GM19324 (cell line): Measurements from ENCODE around the gene CCDC188.

Source experiments
- ATAC-seq: cut with Tn5 transposase; IDR thresholded peaks from one replicate; pipeline ENCODE4 v1.9.1; 2021; ENCODE audit warnings: mild to moderate bottlenecking, moderate library complexity; ENCODE audit not compliant: unreplicated experiment, low FRiP score

CCDC188 gene

DNA sequence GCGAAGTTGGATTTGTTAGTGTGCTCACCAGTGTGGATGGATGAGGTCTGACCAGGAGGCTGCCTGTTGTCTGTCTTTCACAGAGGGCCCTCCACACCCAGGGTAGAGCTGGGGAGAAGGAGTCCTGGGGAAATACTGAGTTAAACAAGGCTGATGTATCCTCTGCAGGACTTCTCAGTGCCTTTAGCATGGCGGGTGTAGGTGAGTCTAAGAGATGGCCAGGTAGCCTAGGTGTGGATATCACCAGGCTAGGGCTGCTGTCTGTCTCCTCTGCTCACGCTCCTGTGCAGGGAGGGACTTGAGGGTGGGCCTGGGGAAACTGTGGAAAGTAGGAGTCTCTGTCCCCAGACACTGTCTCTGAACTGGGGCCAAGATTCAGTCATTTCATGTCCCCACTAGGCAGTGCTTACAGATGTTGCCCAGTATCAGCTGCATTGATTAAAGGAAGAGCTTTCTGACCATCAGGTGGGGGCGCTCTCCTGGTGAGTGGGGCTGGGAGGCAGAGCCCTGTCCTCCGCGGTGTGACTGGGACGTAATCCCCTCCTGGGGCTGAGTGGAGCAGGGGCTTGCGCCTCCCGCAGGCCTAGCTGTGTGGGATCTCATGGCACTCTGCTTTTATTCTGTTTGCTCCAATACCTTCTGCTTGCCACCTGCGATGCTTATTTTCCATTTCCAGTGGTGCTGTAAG is 35.5 kb upstream of the CCDC188 start:
- ATAC-seq: no peak

DNA sequence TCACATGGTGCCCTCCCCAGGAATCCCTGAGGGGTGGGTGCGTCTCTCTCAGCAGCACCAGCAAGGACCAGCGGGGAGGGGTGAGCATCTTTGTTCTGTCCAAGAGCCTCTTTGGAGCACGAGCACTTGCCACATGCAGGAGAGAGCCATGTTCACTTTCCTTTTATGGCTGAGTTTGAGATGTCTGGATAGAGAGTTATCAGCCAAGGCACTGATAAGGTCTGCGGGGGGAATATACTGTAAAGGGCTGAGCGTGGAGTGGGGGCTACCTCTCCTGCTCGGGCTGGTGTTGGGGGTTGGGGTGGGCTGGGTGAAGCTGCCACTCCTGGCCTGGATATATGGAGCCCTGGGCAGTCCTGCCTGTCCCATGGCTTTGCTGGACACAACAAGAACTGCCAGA is 34.9 kb upstream of the CCDC188 start:
- no peak for ATAC-seq

DNA sequence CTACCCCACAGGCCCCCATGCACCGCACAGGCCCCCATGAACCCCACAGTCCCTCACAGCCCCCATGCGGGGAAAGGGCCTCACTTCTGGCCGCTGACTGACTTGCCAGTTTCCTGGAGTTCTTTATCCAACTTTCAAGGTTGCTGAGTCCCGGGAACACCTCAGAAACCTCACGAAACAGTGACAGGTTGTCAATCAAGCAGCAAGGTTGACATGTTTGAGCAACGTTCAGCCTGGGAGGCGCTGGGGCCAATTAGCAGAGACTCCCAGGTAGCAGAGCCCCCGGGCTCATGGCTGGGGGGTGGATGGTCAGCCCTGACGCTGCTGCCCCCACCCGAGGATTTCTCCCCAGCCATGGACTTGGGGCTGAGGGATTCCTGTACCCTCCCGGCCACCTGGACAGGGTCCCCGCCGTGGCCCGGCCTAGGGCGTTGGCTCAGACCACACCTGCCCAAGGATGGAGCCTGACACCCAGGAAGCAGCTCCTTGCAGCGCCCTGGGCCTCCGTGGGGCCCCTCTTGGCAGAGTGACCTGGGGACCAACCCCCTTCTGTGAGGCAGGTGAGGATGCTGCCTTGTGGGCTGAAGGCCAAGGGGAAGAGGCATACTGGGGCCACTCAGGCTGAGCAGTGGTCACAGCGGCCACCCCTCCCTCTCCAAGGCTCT is 33.8 kb upstream of the CCDC188 start:
- no peak for ATAC-seq

DNA sequence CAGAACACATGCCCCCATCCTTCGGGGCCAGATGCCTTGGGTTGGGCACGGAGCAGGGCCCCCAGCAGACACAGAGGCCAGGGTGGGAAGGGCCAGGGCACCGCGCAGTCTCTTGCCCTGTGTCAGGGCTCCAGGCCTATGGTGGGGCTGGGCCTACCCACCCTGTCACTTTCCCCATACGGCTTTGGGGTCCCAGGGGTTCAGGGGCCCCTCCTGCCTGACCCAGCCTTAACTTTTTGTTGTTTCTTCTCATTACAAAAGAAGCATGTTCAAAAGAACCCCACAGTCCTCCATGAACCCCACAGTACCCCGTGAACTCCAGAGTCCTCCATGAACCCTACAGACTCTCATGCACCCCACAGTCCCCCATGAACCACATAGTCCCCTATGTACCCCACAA is 33.0 kb upstream of the CCDC188 start:
- ATAC-seq: no peak

DNA sequence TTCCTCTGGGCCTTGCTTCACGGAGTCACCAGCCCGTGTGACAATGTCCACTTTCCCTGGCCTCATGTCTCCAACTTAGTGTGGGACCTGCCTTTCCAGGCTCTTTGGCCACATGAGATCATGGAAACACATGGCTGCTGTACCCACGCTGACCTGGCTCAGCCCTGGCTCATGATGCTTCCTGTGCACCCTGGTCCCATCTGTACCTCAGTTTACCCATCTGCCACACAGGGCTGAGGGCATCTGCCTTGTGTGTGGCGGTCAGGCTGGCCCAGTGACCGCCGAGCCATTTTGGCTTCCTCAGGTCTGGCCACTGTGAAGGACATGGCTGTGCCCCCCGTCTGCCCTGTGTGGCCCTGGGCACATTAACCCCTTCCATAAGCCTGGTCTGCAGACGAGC is 32.2 kb upstream of the CCDC188 start:
- no peak for ATAC-seq

DNA sequence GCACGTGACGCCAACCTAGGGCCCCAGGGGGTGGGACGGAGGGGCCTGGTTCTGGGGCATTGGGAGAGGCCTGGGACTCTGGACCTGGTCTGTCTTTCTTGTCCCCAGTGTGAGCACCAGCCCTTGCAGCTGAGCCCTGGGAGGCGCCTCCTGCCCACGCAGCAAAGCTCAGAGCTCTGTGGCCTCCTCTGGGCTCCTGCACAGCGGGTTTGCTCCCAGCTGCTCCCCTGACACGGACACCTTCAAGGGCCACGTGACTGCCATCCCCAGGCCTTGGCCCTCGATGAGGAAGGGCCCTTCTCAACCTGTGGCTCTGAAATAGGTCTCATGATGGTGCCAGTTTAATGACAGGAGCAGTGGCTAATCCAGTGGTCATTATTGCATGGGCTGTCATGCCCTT is 31.5 kb upstream of the CCDC188 start:
- no peak for ATAC-seq

DNA sequence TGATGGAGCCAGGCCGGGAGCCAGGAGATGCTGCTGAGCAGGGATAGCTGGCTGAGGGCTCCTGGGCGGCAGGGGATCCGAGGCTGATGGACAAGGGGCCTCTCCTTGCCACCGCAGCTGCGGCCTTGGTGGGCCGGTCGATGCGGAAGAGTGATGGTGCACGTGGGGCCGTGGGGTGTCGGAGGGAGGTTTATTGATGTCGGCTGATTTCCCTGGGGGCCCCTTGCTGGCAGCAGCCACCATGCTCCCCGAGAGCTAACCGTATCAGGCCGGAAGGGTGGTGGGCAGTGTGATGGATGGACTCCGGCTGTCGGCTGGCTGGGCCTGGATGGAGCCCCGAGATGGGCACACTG is 31.0 kb upstream of the CCDC188 start:
- ATAC-seq: no peak

DNA sequence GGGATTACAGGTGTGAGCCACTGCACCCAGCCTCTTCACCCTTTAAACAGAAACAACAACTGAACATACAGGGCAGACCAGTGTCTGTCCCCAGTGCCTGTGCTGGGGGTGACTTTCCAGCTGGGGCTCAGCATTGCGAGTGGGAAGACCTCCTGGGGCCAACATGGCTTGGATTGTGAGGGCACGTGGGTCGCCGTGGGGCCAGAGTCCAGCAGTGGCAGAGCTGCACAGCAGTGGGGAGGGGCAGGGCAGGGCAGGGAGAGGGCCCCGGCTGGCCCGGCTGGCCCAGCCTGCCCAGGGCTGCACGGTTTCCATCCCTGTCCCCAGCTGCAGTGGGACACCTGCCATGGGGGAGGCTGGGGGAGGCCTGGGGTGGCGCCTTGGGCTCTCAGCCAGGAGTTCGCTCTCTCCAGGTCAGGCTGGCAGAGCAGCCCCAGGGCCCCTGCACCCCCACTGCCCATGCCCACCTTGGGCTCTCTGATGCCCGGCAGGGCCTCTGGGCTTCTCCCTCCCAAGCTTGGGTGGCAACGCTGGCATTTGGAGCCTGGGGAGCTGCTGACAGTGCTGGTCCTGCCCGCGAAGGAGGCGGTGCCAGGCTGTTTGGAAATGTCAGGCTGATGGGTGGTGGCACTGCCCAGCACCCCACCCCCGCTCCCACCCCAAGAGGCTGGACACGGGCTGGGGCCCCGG is 30.5 kb upstream of the CCDC188 start:
- ATAC-seq: no peak

DNA sequence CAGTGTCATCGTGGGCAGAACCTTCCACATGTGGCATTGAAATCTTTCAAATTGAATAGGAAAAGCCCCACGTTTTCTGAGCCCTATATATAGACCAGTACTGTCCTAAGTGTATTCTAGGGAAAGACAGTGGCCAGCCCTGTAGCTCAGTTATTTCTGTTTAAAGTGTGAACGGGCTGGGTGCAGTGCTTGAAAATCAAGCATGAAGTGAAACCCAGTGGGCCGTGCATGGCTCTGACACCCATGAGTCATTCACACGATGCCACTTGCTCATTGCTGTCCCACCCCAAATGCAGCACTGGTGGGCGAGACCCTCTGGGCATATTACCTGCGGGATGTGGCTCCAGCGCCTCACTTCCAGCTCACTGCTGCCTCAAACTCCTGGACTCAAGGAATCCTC is 29.8 kb upstream of the CCDC188 start:
- ATAC-seq: no peak

DNA sequence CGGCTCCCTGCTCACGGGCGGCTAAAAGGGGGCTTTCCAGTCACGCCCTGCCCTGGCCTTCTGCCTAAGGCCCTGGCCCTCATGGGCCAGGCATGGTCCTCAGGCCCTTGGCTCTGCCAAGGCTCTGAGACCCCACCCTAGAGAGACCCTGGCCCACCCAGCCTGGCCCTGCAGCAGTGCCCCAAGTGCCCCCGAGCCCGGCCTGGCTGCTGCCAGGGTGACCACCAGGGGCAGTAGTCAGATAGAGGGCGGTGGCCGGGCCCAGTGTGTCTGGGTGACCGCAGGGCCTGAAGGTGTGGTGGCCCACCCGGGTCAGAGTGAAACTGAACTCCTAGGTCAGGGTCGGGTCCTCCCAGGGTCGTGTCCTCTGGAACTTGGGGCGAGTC is 29.4 kb upstream of the CCDC188 start:
- no peak for ATAC-seq

DNA sequence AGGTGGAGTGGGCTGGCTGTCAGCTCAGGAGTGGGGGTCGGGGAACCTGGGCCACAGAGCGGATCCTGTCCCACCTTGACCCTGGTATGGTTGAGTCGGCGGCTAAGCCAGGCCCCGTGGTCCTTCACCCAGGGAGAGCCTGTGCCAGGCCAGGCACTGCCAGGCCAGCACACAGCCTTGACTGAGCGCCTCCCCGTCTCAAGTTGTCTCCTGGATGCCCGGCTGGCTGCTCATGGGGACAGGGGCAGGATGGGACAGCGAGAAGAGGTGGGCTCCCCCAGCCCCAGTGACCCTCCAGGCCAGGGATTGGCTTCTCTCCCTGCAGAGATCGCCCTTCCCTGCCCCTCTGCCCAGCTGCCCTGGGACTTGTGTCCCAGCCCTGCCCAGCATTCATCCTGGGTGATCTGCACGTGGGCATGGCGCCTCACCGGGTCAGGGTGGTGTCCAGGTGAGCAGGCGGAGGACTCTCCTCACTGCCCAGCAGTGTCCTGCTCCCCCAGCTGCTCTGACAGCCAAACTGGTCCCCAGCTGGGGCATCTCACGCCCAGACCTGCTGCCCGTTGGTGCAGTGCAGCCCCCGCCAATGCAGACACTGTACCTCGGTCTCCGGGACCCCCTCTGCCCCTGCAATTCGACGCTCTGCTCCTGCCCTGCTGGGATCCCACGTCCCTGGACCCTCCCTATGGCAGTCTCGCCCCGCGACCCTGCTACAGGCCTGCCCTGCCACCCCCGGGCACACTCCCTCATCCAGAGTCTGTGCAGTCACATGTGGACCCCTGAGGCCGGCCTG is 28.8 kb upstream of the CCDC188 start:
- no peak for ATAC-seq

DNA sequence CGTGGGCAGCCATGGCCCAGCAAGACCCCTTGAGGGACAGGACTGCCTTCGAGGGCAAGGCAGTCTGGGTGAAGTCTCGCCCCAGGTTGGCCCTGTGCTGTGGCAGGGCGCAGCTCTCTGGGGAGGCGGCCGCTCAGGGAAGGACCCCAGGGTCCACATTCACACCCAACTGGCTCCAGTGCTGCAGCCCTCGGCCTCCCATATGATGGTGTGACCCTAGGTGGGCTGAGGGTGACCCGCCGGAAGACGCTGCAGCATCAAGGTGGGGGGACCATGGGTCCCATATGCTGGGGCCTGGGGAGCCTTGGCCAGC is 28.0 kb upstream of the CCDC188 start:
- ATAC-seq: no peak

DNA sequence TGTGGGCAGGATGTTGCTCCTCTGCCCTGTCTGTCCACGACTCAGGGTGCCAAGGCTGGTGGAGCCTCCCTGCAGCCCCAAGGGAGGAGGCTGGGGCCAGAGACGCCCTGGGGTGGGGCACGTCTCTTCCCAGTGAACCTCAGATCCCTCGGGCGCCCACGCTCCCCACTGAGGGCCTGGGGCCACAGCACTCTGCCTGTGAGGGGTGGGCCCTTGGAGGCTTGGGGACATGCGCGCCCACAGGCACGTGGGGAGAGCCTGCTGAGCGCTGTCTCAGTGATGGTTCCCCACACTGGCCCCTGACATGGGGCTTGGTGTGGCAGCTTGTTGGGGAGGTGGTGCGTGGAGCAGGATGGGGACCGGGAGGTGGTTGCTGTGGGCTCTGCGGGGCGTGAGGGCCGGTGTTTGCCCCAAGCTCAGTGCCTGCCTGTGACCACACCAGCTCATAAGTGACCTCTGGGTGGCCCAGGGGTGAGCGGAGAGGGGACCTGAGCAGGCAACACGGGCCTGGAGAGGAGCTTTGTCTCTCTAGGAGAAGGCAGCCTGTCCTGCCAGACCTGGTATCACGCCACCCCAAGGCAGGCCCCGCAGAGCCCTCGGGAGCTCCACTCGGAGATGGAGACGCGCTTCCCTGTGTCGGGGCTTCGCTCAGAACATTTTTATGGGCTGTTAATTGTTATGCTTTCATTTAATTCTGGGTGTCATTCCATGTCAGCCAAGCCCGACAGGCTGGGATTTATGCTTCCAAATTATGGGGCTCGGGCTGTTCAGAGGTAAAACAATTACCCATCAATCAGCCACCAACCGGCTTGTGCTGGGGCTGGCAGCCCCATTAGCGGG is 27.4 kb upstream of the CCDC188 start:
- no peak for ATAC-seq

DNA sequence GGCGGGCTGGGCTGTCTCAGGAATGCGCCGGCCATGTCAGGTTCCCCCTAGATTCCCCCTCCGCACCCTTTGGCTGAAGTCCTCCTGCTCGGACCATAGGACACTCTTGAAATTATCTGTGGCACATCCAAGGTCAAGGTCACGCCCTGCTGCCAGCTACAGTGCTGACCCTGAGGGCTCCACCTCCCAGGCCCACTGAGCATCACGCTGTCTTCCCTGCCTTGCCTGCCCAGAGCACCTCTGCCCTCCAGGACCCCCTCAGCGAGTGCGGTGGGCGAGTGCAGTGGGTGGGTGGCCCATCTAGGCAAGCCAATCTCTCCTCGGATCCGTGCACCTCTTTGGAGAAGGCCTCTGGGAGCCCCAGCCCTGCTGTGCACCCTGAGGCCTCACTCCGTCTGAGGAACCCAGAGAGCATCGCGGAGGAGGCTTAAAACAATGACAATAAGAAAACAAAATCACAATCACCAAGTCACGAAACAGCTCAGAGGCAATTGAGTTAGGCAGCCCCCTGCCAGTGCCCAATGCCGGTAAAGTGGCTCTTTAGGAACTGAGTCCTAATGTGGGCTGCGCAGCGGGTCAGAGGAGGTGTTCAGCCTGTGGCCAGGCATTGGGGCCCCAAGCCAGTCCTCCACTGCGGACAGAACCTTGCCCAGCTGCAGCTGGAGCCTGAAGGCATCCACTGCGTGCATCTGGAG is 26.5 kb upstream of the CCDC188 start:
- no peak for ATAC-seq

DNA sequence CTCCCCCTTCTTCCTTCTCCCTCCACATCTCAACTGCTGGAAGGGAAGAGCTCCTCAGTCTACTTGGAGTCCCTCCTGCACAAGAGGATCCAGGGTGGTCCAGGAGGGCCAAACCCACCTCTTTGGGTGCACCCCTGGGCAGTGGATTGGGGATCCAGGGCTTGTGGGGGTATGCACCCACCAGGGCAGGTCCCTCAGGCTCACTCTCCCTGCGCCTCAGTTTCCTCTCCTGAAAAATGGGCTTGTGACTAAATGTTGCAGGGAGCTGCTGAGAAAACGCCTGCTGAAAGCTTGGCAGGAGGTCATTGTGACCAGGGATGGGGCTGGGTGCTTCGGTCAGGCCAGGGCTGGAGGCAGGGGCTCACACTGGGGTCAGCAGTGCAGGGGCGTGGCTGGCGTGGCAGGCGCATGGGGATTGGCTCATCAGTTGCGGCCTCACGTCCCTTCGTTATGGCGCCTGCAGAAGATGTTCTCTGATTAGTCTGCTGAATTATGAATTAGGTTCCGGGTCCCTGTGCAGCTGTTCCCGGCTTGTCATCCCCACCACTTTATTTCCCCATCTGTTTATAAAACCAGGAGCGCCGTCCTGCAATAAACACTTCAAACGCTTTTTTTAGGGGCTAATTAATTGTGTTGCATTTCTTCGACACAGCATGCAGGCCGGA is 25.7 kb upstream of the CCDC188 start:
- ATAC-seq: no peak

DNA sequence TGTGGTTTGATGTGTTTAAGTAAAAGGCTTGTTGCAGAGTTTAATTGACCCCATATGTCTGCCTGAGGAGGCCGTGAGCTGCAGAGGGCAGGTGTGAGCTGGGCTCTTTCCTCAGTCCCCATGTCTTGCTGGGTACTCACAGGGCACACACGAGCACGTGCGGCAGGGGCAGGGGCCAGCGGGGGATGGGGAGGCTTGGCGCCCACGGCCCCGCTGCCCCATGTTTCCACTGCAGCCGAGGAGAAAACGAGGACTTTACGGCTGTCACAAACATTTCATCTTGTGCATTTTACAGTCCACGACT is 24.7 kb upstream of the CCDC188 start:
- no peak for ATAC-seq

DNA sequence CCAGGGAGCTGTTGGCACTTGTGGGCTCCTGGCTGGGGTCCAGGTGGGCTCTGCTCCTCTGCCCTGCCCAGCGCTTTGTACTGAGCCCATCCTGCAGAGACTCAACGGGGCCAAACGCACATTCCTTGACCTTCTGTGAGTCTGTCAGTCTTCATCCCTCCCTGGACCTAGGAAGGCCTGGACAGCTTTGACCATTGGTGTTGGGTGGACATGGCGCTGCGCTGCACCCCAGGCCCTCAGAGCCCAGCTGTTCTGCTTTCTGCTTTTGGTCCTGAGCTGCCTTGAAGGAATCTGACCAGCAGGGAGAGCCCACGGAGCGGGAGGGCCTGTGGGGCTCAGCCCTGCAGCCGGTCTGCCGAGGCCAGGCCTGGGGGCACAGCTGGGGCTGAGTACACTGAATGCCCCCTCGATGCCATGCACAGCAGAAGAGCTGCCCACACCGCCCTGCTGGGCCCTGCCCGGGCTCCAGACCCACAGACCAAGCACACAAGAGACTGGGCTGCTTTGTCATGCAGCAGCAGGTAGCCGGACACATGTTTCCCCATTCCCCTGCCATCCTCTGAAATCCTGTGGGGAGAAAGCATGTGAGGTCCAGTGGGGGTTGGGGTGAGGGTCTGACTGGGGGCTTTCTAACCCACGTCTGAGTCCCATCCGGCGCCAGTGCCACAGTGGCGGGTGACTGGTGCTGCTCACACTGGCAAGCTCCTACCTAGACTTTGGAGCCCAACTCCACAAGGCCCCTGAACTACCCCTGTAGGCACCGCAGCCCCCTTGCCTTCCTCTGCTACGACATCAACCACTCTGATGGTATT is 24.1 kb upstream of the CCDC188 start:
- no peak for ATAC-seq

DNA sequence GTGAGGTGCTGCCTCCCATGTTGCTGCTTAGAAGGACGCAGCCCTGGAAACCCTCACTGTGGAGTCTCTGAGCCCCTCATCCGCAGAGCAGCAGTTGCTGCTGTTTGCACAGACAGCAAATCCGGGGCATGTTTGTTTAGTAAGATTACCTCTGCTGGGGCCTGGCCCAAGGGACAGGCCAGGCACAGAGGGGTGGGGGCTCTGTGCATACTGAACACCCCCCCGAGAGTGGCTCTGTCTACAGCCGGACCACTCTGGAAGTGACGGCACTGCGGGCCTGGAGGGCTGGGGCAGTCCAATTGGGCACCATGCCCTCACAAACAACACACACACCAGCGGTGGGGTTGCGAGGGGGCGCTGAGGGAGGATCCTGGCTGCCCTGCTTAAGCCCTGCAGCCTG is 22.9 kb upstream of the CCDC188 start:
- no peak for ATAC-seq

DNA sequence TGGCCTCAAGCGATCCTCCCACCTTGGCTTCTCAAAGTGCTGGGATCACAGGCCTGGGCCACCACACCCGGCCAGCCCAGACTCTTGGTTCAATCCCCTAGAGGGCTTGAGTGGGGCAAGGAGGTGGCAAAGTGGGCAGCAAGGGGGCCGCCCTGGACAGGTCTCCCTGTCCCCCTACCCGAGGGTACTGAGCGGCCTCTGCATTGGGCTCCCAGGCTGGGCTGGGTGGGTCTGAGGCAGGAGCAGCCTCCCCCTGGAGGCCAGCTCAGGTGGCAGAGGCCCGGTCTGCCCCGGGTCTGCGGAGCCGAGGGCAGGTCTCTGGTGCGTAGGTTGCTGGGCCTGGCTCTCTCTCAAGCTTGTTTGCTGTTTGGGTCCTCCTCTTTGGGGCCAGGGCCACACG is 22.4 kb upstream of the CCDC188 start:
- no peak for ATAC-seq
